VCaP (cell line): ENCODE results near the gene KIAA1958.

ENCODE experiments used
- H3K27ac ChIP-seq: fragments of 450-650 bp; 2 replicates; pipeline ENCODE4 v1.5.1; 2017
- TF ChIP-seq, protein P1 (sequence below): fragments of 450-650 bp; conservative IDR thresholded peaks from 2 replicates; pipeline ENCODE4 v1.5.1; 2017; ENCODE audit warnings: mild to moderate bottlenecking, moderate library complexity

The KIAA1958 gene

DNA sequence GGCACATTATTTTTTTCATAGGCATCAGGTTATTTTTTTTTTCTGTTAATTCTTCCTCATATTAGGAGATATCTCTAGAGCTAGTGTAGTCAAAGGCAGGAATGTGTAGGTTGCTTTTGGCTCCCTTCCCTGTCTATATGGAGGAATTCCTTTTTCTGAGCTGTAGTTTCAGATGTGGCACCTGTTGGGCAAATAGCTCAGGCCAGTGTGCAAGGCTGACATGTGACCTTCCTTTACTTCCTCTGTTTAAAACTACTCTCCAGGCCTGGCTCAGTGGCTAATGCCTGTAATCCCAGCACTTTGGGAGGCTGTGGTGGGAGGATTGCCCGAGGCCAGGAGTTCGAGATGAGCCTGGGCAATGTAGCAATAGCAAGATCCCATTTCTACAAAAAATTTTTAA, 40.5 kb upstream of the KIAA1958 start:
- no peak overlapping the region for H3K27ac ChIP-seq
- TF ChIP-seq, protein P1, sequence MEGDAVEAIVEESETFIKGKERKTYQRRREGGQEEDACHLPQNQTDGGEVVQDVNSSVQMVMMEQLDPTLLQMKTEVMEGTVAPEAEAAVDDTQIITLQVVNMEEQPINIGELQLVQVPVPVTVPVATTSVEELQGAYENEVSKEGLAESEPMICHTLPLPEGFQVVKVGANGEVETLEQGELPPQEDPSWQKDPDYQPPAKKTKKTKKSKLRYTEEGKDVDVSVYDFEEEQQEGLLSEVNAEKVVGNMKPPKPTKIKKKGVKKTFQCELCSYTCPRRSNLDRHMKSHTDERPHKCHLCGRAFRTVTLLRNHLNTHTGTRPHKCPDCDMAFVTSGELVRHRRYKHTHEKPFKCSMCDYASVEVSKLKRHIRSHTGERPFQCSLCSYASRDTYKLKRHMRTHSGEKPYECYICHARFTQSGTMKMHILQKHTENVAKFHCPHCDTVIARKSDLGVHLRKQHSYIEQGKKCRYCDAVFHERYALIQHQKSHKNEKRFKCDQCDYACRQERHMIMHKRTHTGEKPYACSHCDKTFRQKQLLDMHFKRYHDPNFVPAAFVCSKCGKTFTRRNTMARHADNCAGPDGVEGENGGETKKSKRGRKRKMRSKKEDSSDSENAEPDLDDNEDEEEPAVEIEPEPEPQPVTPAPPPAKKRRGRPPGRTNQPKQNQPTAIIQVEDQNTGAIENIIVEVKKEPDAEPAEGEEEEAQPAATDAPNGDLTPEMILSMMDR, result no peak

DNA sequence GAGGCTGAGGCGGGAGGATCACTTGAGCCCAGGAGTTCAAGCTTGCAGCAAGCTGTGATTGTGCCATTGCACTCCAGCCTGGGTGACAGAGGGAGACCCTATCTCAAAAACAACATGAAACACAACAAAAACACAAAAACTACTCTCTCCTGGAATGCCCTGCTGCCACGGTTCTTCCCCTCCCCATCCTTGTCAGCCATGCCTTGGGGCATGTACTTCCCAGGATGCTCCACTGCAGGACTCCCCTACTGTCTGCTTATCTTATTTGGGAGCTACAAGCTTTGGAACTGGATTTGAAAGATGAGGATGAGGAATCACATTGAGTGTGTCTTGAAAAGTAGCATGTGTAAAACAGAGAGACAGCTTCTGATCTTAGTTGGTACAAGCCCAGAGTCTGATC, 40.1 kb upstream of the KIAA1958 start:
- H3K27ac ChIP-seq, result no peak overlapping the region
- TF ChIP-seq, protein P1, result no peak

DNA sequence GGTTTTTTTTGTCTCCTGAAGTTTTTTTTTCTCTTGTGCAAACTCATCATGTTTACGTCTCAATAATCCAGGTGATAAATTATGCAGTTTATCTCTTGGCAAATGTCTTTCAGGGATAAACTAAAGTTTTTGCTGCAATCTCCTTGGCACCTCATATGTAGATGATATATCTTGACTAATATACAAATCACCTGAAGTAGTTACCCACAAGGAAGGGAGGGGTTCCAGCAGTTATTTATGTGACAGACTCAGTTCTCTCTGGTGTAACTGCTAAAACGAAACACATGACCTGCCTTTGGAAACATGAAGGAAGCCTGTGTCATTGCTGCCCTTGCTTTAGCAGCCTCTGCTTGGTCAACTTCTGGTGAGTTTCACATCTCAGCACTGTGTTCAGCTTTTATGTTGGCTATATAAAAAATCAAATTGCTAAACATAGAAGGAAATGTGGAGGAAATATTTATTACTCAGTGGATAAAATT, 39.3 kb upstream of the KIAA1958 start:
- H3K27ac ChIP-seq, result no peak overlapping the region
- TF ChIP-seq, protein P1, result no peak

DNA sequence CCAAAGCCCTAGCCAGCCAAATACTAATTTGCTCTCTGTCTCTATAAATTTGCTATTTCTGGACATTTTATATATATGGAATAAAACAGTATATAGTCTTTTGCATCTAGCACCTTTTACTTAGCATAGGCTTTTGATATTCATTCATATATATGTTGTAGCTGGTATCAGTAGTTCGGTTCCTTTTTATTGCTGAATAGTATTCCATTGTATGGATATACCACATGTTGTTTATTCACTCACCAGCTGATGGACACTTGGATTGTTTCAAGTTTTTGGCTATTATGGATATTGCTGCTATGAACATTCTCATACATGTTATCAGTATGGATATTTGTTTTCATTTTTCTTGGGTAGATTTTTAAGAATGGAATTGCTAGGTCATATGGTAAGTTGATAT, 23.8 kb upstream of the KIAA1958 start:
- H3K27ac ChIP-seq, result no peak overlapping the region
- TF ChIP-seq, protein P1, result no peak

DNA sequence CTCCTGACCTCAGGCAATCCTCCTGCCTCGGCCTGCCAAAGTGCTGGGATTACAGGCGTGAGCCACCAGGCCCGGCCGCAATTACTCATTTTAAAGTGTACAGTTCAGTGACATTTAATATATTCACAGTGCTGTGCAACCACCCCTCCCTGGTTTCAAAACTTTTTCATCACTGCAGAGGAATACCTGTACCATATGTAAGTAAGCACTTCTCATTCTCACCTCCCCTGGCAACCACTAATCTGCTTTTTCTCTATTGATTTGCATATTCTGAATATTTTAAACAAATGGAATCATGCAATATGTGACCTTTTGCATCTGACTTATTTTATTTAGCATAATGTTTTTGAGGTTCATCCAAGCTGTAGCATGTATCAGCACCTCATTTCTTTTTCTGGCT, 21.3 kb upstream of the KIAA1958 start:
- H3K27ac ChIP-seq, result no peak overlapping the region
- TF ChIP-seq, protein P1, result no peak

DNA sequence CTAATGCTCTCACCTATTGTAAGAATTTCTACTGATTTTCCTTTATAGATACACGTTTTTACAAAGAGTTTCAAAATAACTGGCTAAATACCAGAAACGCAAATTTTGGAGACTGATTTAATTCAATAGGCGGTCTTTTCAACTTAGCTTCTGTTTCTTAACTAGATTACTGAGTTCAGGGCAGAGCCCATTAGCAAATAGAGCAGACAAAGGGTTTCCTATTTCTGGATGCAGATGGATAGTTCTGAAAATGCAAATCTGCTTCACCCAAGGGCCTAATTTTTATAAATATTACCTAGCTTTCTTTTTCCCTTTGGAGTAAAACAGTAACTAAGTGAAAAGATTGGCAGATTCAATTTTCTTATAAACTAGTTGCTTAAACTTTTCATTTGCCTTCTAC, 13.6 kb upstream of the KIAA1958 start:
- no peak overlapping the region for H3K27ac ChIP-seq
- TF ChIP-seq, protein P1, result no peak

DNA sequence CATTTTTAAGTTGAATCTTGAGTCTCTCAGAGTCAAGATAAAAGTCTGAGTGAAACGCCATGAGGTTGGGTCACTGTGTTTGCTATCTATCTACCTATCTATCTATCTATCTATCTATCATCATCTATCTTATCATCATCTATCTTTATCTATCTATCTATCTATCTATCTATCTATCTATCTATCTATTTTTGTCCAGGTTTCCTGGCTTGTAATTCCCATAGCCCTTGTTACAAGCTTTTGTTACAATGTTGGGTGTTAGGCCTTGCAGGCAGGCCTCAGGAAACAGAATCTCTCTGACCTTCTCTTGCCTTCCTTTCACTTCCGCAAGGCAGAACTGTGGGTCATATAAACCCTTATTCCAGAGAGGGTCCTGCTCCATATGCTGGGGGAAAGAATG, 12.6 kb upstream of the KIAA1958 start:
- TF ChIP-seq, protein P1, result no peak
- no peak overlapping the region for H3K27ac ChIP-seq

DNA sequence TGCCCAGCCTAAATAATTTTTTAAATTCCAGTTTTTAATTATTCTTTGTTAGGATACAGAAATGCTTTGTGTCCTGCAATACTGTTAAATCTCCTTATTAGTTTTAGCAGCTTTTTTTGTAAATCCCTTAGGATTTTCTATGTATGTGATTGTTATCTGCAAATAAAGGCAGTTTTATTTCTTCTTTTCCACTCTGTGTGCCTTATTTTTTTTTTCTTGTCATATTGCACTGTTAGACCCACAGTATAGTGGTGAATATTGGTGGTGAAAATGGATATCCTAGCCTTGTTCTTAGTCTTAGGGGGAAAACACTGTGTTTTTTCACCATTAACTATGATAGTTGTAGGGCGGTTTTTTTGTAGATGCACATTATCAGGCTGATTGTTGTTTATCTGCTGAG, 11.3 kb upstream of the KIAA1958 start:
- no peak overlapping the region for H3K27ac ChIP-seq
- TF ChIP-seq, protein P1, result no peak
